OCI-LY1 (cell line): ENCODE measurements around the gene DDX53.

Experiments used
- EZH2 ChIP-seq: fragments of 200-600 bp; sonication (generic), shearing (Covaris generic); IDR thresholded peaks from 2 replicates; pipeline ENCODE4 v1.8.0; 2017; ENCODE audit warnings: borderline replicate concordance, mixed run types, mild to moderate bottlenecking, antibody characterized with exemption, low read length, moderate library complexity, mixed read lengths
- TF ChIP-seq, protein P1 (sequence below): fragments of 200-600 bp; sonication (generic), shearing (Covaris generic); IDR thresholded peaks from 2 replicates; pipeline ENCODE4 v1.5.1; 2017; ENCODE audit warnings: mild to moderate bottlenecking, antibody characterized with exemption, low read length, moderate library complexity, mixed read lengths

GRCh38 chrX:23008431-23009099 lies 8.8 kb downstream of the DDX53 start:
- no peak for TF ChIP-seq EZH2
- TF ChIP-seq, protein P1, sequence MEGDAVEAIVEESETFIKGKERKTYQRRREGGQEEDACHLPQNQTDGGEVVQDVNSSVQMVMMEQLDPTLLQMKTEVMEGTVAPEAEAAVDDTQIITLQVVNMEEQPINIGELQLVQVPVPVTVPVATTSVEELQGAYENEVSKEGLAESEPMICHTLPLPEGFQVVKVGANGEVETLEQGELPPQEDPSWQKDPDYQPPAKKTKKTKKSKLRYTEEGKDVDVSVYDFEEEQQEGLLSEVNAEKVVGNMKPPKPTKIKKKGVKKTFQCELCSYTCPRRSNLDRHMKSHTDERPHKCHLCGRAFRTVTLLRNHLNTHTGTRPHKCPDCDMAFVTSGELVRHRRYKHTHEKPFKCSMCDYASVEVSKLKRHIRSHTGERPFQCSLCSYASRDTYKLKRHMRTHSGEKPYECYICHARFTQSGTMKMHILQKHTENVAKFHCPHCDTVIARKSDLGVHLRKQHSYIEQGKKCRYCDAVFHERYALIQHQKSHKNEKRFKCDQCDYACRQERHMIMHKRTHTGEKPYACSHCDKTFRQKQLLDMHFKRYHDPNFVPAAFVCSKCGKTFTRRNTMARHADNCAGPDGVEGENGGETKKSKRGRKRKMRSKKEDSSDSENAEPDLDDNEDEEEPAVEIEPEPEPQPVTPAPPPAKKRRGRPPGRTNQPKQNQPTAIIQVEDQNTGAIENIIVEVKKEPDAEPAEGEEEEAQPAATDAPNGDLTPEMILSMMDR = peak; percentile 38; the same call in 1 of the 2 replicates
